ENCODE measurements around the gene KCNT1.

DNA sequence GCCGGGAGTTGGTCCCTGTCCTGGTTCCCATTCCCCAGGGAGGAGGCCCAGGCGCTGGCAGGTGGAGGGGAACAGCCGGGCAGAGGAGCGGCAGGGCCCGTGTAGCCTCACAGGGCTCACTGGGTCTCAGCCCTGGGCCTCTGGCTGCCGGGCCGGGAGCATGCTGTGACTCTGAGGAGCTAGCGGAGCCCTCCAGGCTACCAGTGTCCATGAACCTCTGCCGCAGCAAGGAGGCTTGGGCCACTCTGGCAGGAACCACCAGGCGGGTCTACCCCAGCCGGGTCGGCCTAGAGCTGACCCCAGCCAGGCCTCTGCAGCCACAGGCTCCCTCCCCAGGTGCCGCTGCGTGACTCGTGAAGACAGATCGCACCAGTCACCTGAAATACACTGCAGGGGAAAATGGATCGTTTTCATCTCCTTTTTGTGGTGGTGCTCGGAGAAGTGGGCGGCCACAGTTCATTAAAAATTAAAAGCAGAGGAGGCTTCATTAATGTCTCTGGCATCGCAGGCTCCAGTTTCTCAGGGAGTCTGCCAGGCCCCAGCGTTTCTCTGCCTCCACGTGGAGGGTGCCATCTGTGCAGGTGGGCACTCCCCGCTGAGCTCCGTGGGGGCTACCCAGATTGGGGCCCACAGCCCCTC, 43.8 kb downstream of the KCNT1 start:
- TF ChIP-seq, protein P1, sequence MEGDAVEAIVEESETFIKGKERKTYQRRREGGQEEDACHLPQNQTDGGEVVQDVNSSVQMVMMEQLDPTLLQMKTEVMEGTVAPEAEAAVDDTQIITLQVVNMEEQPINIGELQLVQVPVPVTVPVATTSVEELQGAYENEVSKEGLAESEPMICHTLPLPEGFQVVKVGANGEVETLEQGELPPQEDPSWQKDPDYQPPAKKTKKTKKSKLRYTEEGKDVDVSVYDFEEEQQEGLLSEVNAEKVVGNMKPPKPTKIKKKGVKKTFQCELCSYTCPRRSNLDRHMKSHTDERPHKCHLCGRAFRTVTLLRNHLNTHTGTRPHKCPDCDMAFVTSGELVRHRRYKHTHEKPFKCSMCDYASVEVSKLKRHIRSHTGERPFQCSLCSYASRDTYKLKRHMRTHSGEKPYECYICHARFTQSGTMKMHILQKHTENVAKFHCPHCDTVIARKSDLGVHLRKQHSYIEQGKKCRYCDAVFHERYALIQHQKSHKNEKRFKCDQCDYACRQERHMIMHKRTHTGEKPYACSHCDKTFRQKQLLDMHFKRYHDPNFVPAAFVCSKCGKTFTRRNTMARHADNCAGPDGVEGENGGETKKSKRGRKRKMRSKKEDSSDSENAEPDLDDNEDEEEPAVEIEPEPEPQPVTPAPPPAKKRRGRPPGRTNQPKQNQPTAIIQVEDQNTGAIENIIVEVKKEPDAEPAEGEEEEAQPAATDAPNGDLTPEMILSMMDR (optimal IDR thresholded peaks at IDR 0.05 in 1 of 3, IDR thresholded peaks at IDR 0.05 in 1 of 3, conservative IDR thresholded peaks at IDR 0.05 in 1 of 3; ENCODE audit: extremely low read depth in 1 of 3, insufficient read depth in 2 of 3, low read length in 3 of 3), result no peak
- TF ChIP-seq EZH2 (IDR thresholded peaks at IDR 0.05; ENCODE audit: low read length), result no peak

All from keratinocyte (primary cell).